Left lung (tissue), 10 donors: ENCODE measurements around the gene DLX5. TPM values are rescaled to one million over a fixed set of nuclear protein-coding genes. Genes with fewer than 3 reads are reported as not detected.

ENCODE experiments used
- ATAC-seq: fragments of 200-7000 bp; cut with Tn5 transposase; one replicate; pipeline ENCODE4 v1.9.1; 2020; ENCODE audit warnings: moderate library complexity
- DNase-seq, 4 donors: peaks; one replicate each; pipeline ENCODE4 v3.0.0-alpha.2; 2013 to 2020
- H3K27ac ChIP-seq, 2 donors: fragments of 200-600 bp; sonication (generic) in 1 of 2; one replicate each; pipeline versions ENCODE4 v1.5.0 to v1.8.0; 2020 to 2021
- H3K27me3 ChIP-seq, 2 donors: fragments of 200-600 bp; sonication (generic) in 1 of 2; one replicate each; pipeline versions ENCODE4 v1.5.0 to v1.8.0; 2020 to 2021
- H3K36me3 ChIP-seq, 2 donors: fragments of 200-600 bp; sonication (generic) in 1 of 2; one replicate each; pipeline versions ENCODE4 v1.5.0 to v1.8.0; 2020 to 2021
- H3K4me1 ChIP-seq, 2 donors: fragments of 200-600 bp; one replicate each; pipeline ENCODE4 v1.8.0; 2021
- H3K4me3 ChIP-seq, 2 donors: fragments of 200-600 bp; sonication (generic) in 1 of 2; one replicate each; pipeline versions ENCODE4 v1.5.0 to v1.8.0; 2020 to 2021; ENCODE audit warnings: mild to moderate bottlenecking in 1 of 2
- H3K9me3 ChIP-seq, 2 donors: fragments of 200-600 bp; sonication (generic) in 1 of 2; one replicate each; pipeline versions ENCODE4 v1.5.0 to v1.8.0; 2020 to 2021
- CTCF ChIP-seq, 2 donors: fragments of 200-600 bp; sonication (generic) in 1 of 2; IDR thresholded peaks; one replicate each; pipeline versions ENCODE4 v1.5.0 to v1.8.0; 2021; ENCODE audit warnings: antibody characterized with exemption in 2 of 2
- intact Hi-C, 2 donors: fragments of 100-400 bp; cut with DNase I; formaldehyde crosslinking; loops; one replicate each; pipeline versions ENCODE4 v1.11.2 to v1.14.2; 2022
- polyA plus RNA-seq, 6 donors: library from polyadenylated mRNA; unstranded; fragments of 120-200 nt; gene quantifications; one replicate each; pipeline ENCODE4 v1.2.1, GENCODE V29; 2013; ENCODE audit not compliant: insufficient read length in 6 of 6
- total RNA-seq, 2 donors: library from RNA; stranded (reverse); fragmentation: NEBNext Ultra II Directional; extraction: Animal tissue kit (Norgen Biotek cat#: 25700); gene quantifications; one replicate each; pipeline ENCODE4 v1.2.1, GENCODE V29; 2021
- donor health status: DM: no; HTN: yes; CAD: no.
- donor health status: DM: no; HTN: no; CAD: no.

Gene DLX5
- total and polyA plus RNA-seq, 8 donors: 1.8 to 25.3 (median 15.6) TPM; not detected in 1

- intact Hi-C loops: loop anchor here in 1 of 2 donors (5.0 to 10.0 kb wide), 2 partner anchors 949 to 1111 kb away; no protein-coding TSS in a partner anchor
- DNase-seq (peak in 1 of 4 donors; percentile 49), ATAC-seq (peak; percentile 5)
- Histone ChIP-seq H3K36me3 (no peaks in the 10 kb centered on the region), H3K9me3 (no peaks in the 10 kb centered on the region), H3K27ac (no peak overlapping the region), H3K4me1 (peaks cover 11 to 24% of the 10 kb centered on the region in 2 donors), H3K4me3 (no peak overlapping the region), H3K27me3 (peaks cover 62 to 92% of the 10 kb centered on the region in 2 donors)
- no peak for TF ChIP-seq CTCF (IDR thresholded peaks at IDR 0.05)
These were observed 1.5 kb upstream of the DLX5 start for GRCh38 chr7:97025983-97026714.

GRCh38 chr7:97025130-97025499 lies 484 bp upstream of the DLX5 start:
- ATAC-seq (no peak), DNase-seq (peak in 1 of 4 donors; percentile 32)
- peaks cover 71 to 99% of the 10 kb centered on the region in 2 donors for H3K27me3 ChIP-seq
- intact Hi-C loops: loop anchor here in 1 of 2 donors (5.0 to 10.0 kb wide), 2 partner anchors 948 to 1110 kb away; no protein-coding TSS in a partner anchor
- no peaks in the 10 kb centered on the region for H3K9me3 ChIP-seq
- no peaks in the 10 kb centered on the region for H3K36me3 ChIP-seq
- peaks cover 11 to 27% of the 10 kb centered on the region in 2 donors for H3K4me1 ChIP-seq
- no peak overlapping the region for H3K4me3 ChIP-seq
- no peak overlapping the region for H3K27ac ChIP-seq
- TF ChIP-seq CTCF (IDR thresholded peaks at IDR 0.05): no peak

- H3K36me3 ChIP-seq: no peaks in the 10 kb centered on the region
- no peaks in the 10 kb centered on the region for H3K9me3 ChIP-seq
- peaks cover 95 to 100% of the 10 kb centered on the region in 2 donors for H3K27me3 ChIP-seq
- DNase-seq (peak in 1 of 4 donors; percentile 55), ATAC-seq (no peak)
- intact Hi-C loops: loop anchor here in 1 of 2 donors (5.0 to 10.0 kb wide), 2 partner anchors 610 to 1108 kb away; no protein-coding TSS in a partner anchor
- H3K4me1 ChIP-seq: peaks cover 11 to 24% of the 10 kb centered on the region in 2 donors
- TF ChIP-seq CTCF (IDR thresholded peaks at IDR 0.05): no peak
- no peak overlapping the region for H3K27ac ChIP-seq
- no peak overlapping the region for H3K4me3 ChIP-seq
These were observed 1.9 kb downstream of the DLX5 start for GRCh38 chr7:97022491-97023306.

- H3K9me3 ChIP-seq: no peaks in the 10 kb centered on the region
- H3K36me3 ChIP-seq: no peaks in the 10 kb centered on the region
- H3K27ac ChIP-seq: no peak overlapping the region
- DNase-seq (peak in 1 of 4 donors; percentile 73), ATAC-seq (no peak)
- no peak for TF ChIP-seq CTCF (IDR thresholded peaks at IDR 0.05)
- H3K27me3 ChIP-seq: peaks cover 97 to 100% of the 10 kb centered on the region in 2 donors
- no peak overlapping the region for H3K4me3 ChIP-seq
- peaks cover 4 to 16% of the 10 kb centered on the region in 2 donors for H3K4me1 ChIP-seq
- intact Hi-C loops: loop anchor here in 1 of 2 donors (5.0 to 10.0 kb wide), 2 partner anchors 610 to 1107 kb away; no protein-coding TSS in a partner anchor
These were observed 2.7 kb downstream of the DLX5 start for GRCh38 chr7:97021747-97022490.
